ENCODE measurements around the gene CCDC57.
A peak's percentile ranks its signal among the peaks of the same experiment; 100 is the strongest.

CCDC57 gene

GRCh38 chr17:82076785-82077591 is 135.7 kb downstream of the CCDC57 start:
- no peak for DNase-seq

- no peak for DNase-seq
These were observed 136.4 kb downstream of the CCDC57 start for GRCh38 chr17:82076018-82076784.

- DNase-seq, result no peak
These were observed 139.2 kb downstream of the CCDC57 start for GRCh38 chr17:82073446-82073845.

- DNase-seq, result no peak
These were observed 139.8 kb downstream of the CCDC57 start for GRCh38 chr17:82072827-82073226.

GRCh38 chr17:82070611-82071010 is 142.0 kb downstream of the CCDC57 start:
- no peak for DNase-seq

GRCh38 chr17:82065638-82066303 is 146.9 kb downstream of the CCDC57 start, which contains the start of gene DUS1L:
Gene DUS1L, minus strand, starts transcription at chr17:82065804. Its CDS starts 745 bp downstream, at chr17:82065059.
- DNase-seq, result peak; percentile 77 to 80

- no peak for DNase-seq
These were observed 147.4 kb downstream of the CCDC57 start for GRCh38 chr17:82065193-82065637.

GRCh38 chr17:82064433-82065192 is 148.0 kb downstream of the CCDC57 start:
- no peak for DNase-seq

- no peak for DNase-seq
These were observed 148.9 kb downstream of the CCDC57 start for GRCh38 chr17:82063424-82064415.

- DNase-seq, result no peak
These were observed 149.7 kb downstream of the CCDC57 start for GRCh38 chr17:82062984-82063368.

GRCh38 chr17:82062076-82062983 is 150.3 kb downstream of the CCDC57 start:
- peak in 1 of 2 donors; percentile 1 for DNase-seq

GRCh38 chr17:82061047-82061925 is 151.4 kb downstream of the CCDC57 start:
- no peak for DNase-seq

- no peak for DNase-seq
These were observed 152.0 kb downstream of the CCDC57 start for GRCh38 chr17:82060614-82061013.

- DNase-seq, result no peak
These were observed 152.7 kb downstream of the CCDC57 start for GRCh38 chr17:82060001-82060380.

- DNase-seq, result peak in 1 of 2 donors; percentile 5
These were observed 153.2 kb downstream of the CCDC57 start for GRCh38 chr17:82059272-82060000.

GRCh38 chr17:82058855-82059249 is 153.8 kb downstream of the CCDC57 start:
- DNase-seq, result no peak

GRCh38 chr17:82058230-82058854 is 154.3 kb downstream of the CCDC57 start:
- DNase-seq, result no peak

All from stimulated activated CD4-positive, alpha-beta T cell treated with anti-CD3 and anti-CD28 coated beads, Interleukin-2, amount 100 ng/mL, for 24 hours (primary cell).